Right ventricle myocardium superior (tissue), 1 donor: ENCODE data around the gene LAMP2. TPM values are rescaled to one million over a fixed set of nuclear protein-coding genes. Genes with fewer than 3 reads are reported as not detected.
"Not testable (repeated sequence)": the region's sequence is repeated elsewhere in the genome, so short reads cannot be mapped to it uniquely, and the experiment has no call there.

Experiments
- ATAC-seq: fragments of 200-7000 bp; cut with Tn5 transposase; one replicate; pipeline ENCODE4 v1.9.1; 2020; ENCODE audit warnings: mild to moderate bottlenecking; ENCODE audit not compliant: poor library complexity
- DNase-seq: peaks from one replicate; pipeline ENCODE4 v3.0.0-alpha.2; 2020
- intact Hi-C: fragments of 100-400 bp; cut with DNase I; formaldehyde crosslinking; loops from one replicate; pipeline ENCODE4 v1.11.2; 2022
- long read RNA-seq: library from polyadenylated mRNA; unstranded; transcript quantifications from one replicate; pipeline ENCODE4 v2.0.0, GENCODE V29; 2021
- total RNA-seq: library from RNA; stranded (reverse); fragmentation: NEBNext Ultra II Directional; extraction: Animal tissue kit (Norgen Biotek cat#: 25700); gene quantifications from one replicate; pipeline ENCODE4 v1.2.1, GENCODE V29; 2021
- donor health status: DM: no; HTN: yes; CAD: no; lungs with severe emphysema.

Gene LAMP2
- 49.2 TPM for total RNA-seq
- long read RNA-seq, full-length matches to known transcripts = 209 of 216 reads
- long read RNA-seq, partial matches to known transcripts = 2 of 216 reads
- long read RNA-seq, other reads (novel, unspliced or antisense) = 5 of 216 reads

GRCh38 chrX:120468825-120469525, at the start of gene LAMP2:
TSS of gene LAMP2 (minus strand) at chrX:120469296. CDS start at chrX:120469169, 127 bp downstream.
- DNase-seq (peak; percentile 92), ATAC-seq (peak; percentile 98)
- intact Hi-C loops = no loop called here

DNA sequence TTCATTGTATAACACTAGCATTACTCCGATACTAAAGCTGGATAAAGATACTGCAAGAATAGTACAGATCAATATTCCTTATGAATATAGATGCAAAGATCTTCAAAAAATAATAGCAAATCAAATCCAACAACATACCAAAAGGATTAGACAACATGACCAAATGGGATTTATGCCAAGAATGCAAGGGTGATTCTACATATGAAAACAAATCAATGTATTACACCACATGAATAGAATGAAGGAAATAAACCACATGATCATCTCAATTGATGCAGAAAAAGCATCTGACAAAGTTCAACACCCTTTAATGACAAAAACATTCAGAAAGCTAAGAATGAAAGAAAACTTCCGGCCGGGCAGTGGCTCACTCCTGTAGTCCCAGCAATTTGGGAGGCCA, 48.8 kb upstream of the LAMP2 start:
- ATAC-seq (no peak), DNase-seq (no peak)
- intact Hi-C loops = no loop called here

- no peak for ATAC-seq
- no peak for DNase-seq
- intact Hi-C loops = no loop called here
These were observed 45.1 kb upstream of the LAMP2 start for GRCh38 chrX:120514236-120514635.

DNA sequence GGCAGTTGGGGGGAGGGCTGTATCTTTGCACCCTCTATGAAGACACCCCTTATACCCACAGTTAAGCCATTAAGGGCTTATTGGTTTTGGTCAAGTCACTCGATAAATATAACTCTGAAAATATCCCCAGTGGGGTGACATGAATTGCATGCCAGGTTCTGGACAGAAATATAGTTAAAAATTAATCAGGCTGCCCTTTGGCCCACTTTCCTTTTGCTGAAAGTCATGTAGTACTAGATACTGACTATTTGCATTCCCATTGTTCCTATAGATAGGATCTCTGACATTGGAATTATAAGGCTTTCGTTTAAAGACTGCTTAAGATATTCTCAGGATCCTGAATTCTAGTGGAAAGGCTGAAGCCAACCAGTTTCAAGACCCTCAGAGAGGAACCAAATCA, 43.5 kb upstream of the LAMP2 start:
- DNase-seq (no peak), ATAC-seq (no peak)
- intact Hi-C loops = no loop called here

DNA sequence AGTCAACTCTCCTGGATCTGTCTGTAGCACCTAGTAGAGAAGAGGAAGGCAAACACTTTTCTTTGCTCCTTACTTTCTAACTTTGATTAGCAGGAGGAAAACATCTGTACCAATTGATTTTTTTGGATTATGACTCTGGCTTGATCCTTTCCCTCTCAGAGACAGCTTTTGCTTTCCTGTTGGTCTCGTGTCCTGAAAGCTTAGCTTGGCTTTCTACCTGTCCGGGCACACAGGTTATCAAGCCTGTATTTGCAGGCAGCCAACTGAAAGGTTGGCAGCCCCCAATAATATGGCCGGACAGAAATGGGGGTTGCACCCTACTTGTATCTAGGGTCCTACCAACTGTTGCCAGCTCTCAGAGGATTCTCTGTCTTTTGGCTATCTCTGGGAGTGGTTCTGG, 43.1 kb upstream of the LAMP2 start:
- no peak for ATAC-seq
- intact Hi-C loops = no loop called here

GRCh38 chrX:120504569-120504968, 35.5 kb upstream of the LAMP2 start:
- intact Hi-C loops = no loop called here
- no peak for ATAC-seq
- DNase-seq = no peak

More for the DNA sequence above, 43.1 kb upstream of the LAMP2 start:
- no peak for DNase-seq

DNA sequence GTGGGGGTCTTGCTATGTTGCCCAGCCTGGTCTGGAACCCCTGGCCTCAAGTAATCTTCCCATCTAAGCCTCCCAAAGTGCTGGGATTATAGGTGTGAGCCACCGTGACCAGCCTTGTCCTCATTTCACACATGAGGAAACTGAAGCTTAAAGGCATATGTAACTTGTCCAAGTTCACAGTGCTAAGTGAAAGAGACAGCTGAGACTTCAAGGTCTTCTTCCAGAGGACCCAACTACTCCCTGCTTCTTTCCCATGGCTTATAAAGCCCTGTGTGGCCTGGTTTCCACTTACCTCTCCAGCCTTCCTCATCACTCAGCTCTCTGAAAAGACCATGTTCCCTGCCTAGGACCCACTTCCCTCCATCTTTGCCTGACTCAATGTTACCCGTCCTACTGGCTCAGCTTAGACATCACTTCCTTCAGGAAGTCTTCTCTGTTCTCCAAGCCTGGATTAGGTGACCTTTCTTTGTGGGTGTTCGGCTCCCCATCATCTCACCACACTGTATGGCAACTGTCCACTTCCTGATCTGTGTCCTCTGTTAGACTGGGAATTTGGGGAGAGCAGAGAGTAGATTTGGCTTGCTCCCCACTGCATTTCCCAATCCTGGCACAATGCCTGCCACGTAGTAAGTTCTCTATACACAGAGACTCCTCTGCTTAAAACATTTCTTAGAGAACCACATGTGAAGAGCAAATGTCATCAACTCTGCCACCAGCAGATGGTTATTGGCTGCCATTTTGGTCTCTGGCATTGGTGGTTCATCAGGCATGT, 30.4 kb upstream of the LAMP2 start:
- DNase-seq = no peak
- ATAC-seq = peak; percentile 52
- intact Hi-C loops = loop anchor here (5.0 to 10.0 kb wide), 2 partner anchors 155 to 273 kb away; no protein-coding TSS in a partner anchor

GRCh38 chrX:120490119-120490518, 21.0 kb upstream of the LAMP2 start:
- intact Hi-C loops = loop anchor here (10.0 kb wide), 1 partner anchor 165 kb away; no protein-coding TSS in a partner anchor
- not testable (repeated sequence) for ATAC-seq, DNase-seq

- DNase-seq = no peak
- intact Hi-C loops = no loop called here
These were observed 17.7 kb upstream of the LAMP2 start for GRCh38 chrX:120486786-120487185.

DNA sequence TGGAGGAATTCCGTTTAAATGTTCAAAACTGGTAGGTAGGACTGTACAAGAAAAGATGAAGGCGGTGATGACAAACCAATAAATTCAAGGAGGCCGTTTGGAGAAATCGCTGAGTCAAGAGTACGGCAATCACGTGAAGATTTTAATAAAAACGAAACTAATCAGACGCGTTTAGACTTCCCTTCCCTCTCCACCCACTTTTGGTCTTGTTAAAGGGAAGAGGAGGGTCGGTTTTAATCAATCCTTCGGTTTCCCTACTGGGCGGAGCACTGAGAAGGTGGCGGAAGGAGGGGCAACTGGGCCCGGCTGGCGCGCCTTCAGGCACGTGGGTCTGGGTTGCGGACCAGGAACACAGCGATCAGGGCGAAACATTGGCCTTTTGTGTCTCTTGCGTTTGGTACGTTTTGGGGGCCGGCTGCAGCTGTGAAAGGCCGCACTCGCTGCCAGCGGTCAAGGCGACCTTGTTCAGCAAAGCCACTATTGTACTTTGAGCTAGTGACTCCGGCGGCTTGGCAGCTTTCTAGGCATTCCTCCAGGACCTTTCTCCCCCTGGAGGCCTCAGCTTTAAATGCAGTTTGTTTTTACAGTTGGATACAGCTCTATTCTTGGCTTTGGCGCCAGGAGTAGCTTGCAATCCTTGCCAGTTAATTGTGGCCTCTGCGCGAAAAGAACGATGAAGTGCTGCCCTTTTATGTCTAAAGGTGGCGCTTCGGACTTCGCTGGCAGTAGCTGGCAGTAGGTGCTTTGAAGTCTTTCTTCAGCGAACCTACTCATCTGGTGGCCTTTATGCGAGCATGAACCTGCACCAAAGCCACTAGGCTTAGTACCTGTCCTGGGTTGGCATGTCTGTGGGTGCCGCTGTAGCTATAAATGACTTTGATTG, 16.8 kb upstream of the LAMP2 start:
- intact Hi-C loops = no loop called here
- ATAC-seq (peak; percentile 95), DNase-seq (peak; percentile 85)

More at GRCh38 chrX:120486786-120487185, 17.7 kb upstream of the LAMP2 start:
- no peak for ATAC-seq

DNA sequence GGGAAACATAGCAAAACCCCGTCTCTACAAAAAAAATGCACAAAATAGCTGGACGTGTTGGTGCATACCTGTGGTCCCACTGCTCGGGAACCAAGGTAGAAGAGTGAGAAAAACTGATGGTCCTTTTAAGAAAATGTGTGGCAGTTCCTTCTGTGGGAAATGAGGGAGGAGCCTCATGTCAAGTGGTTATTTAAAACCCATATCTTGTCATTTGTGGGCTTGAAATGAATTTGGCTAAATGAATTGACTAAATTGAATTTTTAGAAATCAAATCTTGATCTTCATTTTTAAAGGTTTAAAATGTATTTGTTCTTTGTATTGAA, 16.2 kb upstream of the LAMP2 start:
- intact Hi-C loops = no loop called here
- DNase-seq (no peak), ATAC-seq (no peak)

DNA sequence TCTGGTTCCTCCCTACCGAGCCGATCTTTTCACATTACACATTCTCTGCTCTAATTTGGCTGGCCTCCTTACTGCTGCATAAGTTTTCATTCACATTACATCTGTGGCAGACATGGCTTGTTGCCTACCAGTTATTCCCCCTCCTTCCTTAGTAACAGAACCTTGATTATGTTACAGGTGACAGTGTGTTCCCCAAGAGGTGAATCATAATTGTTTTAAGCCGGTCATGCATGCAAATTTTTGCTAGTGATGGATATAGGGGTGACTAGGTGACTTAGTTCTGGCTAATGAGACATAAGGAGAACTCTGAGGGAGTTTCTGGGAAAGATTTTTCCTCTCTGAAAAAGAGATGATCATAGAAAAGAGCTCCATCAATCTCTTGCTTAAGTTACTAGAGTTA, 8.4 kb upstream of the LAMP2 start:
- intact Hi-C loops = loop anchor here (10.0 kb wide), 1 partner anchor 113 kb away; the partner anchor contains the start of gene ATP1B4
- DNase-seq (no peak), ATAC-seq (no peak)

DNA sequence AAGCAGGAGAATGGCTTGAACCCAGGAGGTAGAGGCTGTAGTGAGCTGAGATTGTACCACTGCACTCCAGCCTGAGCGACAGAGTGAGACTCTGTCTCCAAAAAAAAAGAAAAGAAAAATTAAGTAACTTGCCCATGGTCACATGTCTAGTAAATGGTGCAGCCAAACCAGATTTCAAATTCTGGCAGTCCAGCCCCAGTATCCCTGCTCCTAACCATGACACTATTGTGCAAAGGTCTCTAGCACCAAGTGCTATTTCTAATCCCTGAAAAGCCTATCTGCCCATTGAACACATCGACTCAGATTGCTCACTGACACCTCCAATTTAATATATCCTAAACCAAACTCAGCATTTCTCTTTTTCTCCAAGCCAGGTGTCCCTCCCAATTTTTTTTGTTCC, 7.6 kb upstream of the LAMP2 start:
- intact Hi-C loops = loop anchor here (10.0 kb wide), 1 partner anchor 112 kb away; the partner anchor contains the start of gene ATP1B4
- ATAC-seq (no peak), DNase-seq (no peak)

GRCh38 chrX:120475447-120475846, 6.4 kb upstream of the LAMP2 start:
- ATAC-seq, DNase-seq: not testable (repeated sequence)
- intact Hi-C loops = loop anchor here (10.0 kb wide), 1 partner anchor 111 kb away; the partner anchor contains the start of gene ATP1B4

DNA sequence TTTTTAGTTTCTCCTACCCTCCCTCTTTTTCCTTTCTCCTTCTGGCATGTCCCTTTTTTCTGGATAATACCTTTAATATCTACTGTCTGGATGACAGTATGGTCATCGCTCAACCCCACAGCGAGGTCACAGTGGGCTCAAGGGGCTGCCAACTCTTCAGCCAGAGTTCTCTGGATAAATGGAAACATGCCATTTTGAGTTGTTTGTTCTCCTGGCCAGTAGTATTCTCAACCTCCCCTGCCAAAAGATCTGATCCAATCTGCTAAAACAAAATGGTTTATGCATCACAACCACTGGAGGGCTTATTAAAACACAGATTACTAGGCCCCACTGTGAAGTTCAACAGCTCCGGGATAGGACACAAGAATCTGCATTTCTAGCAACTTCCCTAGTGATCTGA, 5.0 kb upstream of the LAMP2 start:
- ATAC-seq (no peak), DNase-seq (no peak)
- intact Hi-C loops = loop anchor here (10.0 kb wide), 1 partner anchor 109 kb away; the partner anchor contains the start of gene ATP1B4

DNA sequence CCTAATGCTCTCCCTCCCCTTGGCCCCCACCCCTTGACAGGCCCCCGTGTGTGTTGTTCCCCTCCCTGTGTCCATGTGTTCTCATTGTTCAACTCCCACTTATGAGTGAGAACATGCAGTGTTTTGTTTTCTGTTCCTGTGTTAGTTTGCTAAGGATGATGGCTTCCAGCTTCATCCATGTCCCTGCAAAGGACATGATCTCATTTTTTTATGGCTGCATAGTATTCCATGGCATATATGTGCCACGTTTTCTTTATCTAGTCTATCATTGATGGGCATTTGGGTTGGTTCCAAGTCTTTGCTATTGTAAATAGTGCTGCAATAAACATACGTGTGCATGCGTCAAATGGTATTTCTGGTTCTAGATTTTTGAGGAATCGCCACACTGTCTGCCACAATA, 561 bp upstream of the LAMP2 start:
- DNase-seq, ATAC-seq: not testable (repeated sequence)
- intact Hi-C loops = loop anchor here (10.0 kb wide), 1 partner anchor 105 kb away; the partner anchor contains the start of gene ATP1B4

GRCh38 chrX:120468479-120468824, 644 bp downstream of the LAMP2 start:
- DNase-seq = no peak
- ATAC-seq = no peak
- intact Hi-C loops = no loop called here

GRCh38 chrX:120468071-120468470, 1.0 kb downstream of the LAMP2 start:
- no peak for ATAC-seq
- intact Hi-C loops = no loop called here
- no peak for DNase-seq

DNA sequence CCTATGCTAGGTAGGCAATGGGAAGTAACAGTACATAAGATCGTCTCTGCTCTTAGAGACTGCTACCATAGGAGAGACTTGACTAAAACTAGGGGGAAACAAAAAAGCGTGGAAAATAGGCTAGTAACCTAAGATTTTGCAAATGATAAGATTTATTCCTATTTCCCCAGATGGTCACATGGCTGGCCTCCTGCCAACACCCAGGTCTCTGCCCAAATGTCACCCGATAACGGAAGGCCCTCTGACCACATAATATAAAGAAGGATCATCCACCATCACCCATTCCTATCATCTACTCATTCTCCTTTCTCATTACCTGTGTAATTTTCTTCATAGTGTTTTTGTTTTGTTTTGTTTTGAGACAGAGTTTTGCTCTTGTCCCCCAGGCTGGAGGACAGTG, 4.7 kb downstream of the LAMP2 start:
- ATAC-seq (no peak), DNase-seq (no peak)
- intact Hi-C loops = no loop called here
